MCF 10A (cell line): ENCODE results near the gene ZNF397. TPM values are rescaled to one million over a fixed set of nuclear protein-coding genes. Genes with fewer than 3 reads are reported as not detected.

Experiments used
- BruUV-seq: library from RNA; stranded (reverse); fragments of 400-500 nt; replicated peaks from 2 replicates; lab custom pipeline; 2021; lab: Mats Ljungman, UMichigan
- CTCF ChIA-PET: fragments of 300-600 bp; sonication (Branson Sonifier 250); formaldehyde crosslinking; extraction: SDS; loops from one replicate; lab custom pipeline; 2021; ENCODE audit warnings: antibody characterized with exemption, inconsistent platforms; lab: Yijun Ruan, JAX
- POLR2A ChIA-PET: fragments of 300-600, 350-650 bp; sonication (Branson Sonifier 250); formaldehyde crosslinking; extraction: SDS; loops from one replicate; lab custom pipeline; 2020; ENCODE audit warnings: antibody characterized with exemption, inconsistent platforms; lab: Yijun Ruan, JAX
- DNase-seq: peaks from one replicate; pipeline ENCODE4 v3.0.0-alpha.2; 2018; ENCODE audit not compliant: unreplicated experiment
- H3K27ac Mint-ChIP-seq: one replicate; pipeline ENCODE4 v1.8.0; 2022; ENCODE audit warnings: mild to moderate bottlenecking, low read depth, mixed read lengths; ENCODE audit not compliant: unreplicated experiment
- H3K27me3 Mint-ChIP-seq: one replicate; pipeline ENCODE4 v1.8.0; 2022; ENCODE audit warnings: mixed read lengths; ENCODE audit not compliant: insufficient read depth, unreplicated experiment
- H3K36me3 Mint-ChIP-seq: one replicate; pipeline ENCODE4 v1.8.0; 2022; ENCODE audit warnings: mild to moderate bottlenecking, moderate library complexity, mixed read lengths; ENCODE audit not compliant: insufficient read depth, unreplicated experiment
- H3K4me1 Mint-ChIP-seq: one replicate; pipeline ENCODE4 v1.8.0; 2022; ENCODE audit warnings: mixed read lengths; ENCODE audit not compliant: insufficient read depth, unreplicated experiment
- H3K4me3 Mint-ChIP-seq: one replicate; pipeline ENCODE4 v1.8.0; 2022; ENCODE audit warnings: mild to moderate bottlenecking, moderate library complexity, mixed read lengths; ENCODE audit not compliant: unreplicated experiment
- H3K9me3 Mint-ChIP-seq: one replicate; pipeline ENCODE4 v1.8.0; 2022; ENCODE audit warnings: mixed read lengths; ENCODE audit not compliant: unreplicated experiment
- intact Hi-C: fragments of 100-400 bp; cut with micrococcal nuclease; formaldehyde crosslinking; loops from 2 replicates; pipeline ENCODE4 v1.14.1; 2022
- total RNA-seq: library from RNA; stranded (reverse); gene quantifications from 2 replicates; pipeline ENCODE4 v1.2.3, GENCODE V29; 2022
- TF ChIP-seq, protein P1 (sequence below): fragments of 200-600 bp; IDR thresholded peaks from one replicate; pipeline ENCODE4 v1.8.0; 2022; ENCODE audit warnings: antibody characterized with exemption, mild to moderate bottlenecking; ENCODE audit not compliant: unreplicated experiment

ZNF397 gene
- total RNA-seq, 1 experiment from 2014 or later: 22.5 TPM

GRCh38 chr18:35283923-35284794 lies 43.3 kb downstream of the ZNF397 start:
- ChIA-PET POLR2A (interaction anchor here (0.8 kb wide), 1 partner anchor 9 kb away, joined by 3 read pairs; no protein-coding TSS in a partner anchor), CTCF (interaction anchor here (0.6 kb wide), 2 partner anchors 99 to 141 kb away, joined by 3 read pairs; no protein-coding TSS in a partner anchor)
- peaks cover 12% of the 10 kb centered on the region for H3K4me1 Mint-ChIP-seq
- no peaks in the 10 kb centered on the region for H3K27me3 Mint-ChIP-seq
- peaks cover 11% of the 10 kb centered on the region for H3K36me3 Mint-ChIP-seq
- no TSS peak for BruUV-seq
- peaks cover 12% of the 10 kb centered on the region for H3K9me3 Mint-ChIP-seq
- intact Hi-C loops: no loop called here
- no peak overlapping the region for H3K4me3 Mint-ChIP-seq
- H3K27ac Mint-ChIP-seq: no peak overlapping the region
- TF ChIP-seq, protein P1, sequence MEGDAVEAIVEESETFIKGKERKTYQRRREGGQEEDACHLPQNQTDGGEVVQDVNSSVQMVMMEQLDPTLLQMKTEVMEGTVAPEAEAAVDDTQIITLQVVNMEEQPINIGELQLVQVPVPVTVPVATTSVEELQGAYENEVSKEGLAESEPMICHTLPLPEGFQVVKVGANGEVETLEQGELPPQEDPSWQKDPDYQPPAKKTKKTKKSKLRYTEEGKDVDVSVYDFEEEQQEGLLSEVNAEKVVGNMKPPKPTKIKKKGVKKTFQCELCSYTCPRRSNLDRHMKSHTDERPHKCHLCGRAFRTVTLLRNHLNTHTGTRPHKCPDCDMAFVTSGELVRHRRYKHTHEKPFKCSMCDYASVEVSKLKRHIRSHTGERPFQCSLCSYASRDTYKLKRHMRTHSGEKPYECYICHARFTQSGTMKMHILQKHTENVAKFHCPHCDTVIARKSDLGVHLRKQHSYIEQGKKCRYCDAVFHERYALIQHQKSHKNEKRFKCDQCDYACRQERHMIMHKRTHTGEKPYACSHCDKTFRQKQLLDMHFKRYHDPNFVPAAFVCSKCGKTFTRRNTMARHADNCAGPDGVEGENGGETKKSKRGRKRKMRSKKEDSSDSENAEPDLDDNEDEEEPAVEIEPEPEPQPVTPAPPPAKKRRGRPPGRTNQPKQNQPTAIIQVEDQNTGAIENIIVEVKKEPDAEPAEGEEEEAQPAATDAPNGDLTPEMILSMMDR: no peak
- peak; percentile 0 for DNase-seq

DNA sequence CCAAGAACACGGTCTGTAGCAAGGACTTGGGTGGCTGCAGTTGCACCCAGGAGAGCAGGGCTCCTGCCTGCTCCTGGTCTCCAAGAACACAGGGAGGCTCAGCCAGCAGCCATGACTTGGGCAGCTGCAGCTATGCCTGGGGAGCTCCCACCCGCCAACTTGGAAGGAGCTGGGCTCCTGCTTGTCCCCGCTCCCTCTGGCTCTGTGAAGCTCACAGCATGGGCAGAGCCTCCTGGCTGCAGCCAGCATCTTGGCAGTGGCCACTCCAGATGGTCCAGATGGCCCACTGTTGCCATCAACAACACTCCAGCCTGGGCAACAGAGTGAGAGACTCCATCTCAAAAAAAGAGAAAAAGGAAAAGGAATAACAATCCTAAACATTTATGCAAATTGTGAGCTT lies 44.0 kb downstream of the ZNF397 start:
- H3K27me3 Mint-ChIP-seq: no peaks in the 10 kb centered on the region
- TF ChIP-seq, protein P1: no peak
- peaks cover 7% of the 10 kb centered on the region for H3K9me3 Mint-ChIP-seq
- ChIA-PET CTCF (no interaction called here), POLR2A (no interaction called here)
- H3K36me3 Mint-ChIP-seq: peaks cover 11% of the 10 kb centered on the region
- intact Hi-C loops: no loop called here
- no peak for DNase-seq
- no peak overlapping the region for H3K27ac Mint-ChIP-seq
- no peak overlapping the region for H3K4me3 Mint-ChIP-seq
- H3K4me1 Mint-ChIP-seq: peaks cover 16% of the 10 kb centered on the region
- BruUV-seq: no TSS peak

DNA sequence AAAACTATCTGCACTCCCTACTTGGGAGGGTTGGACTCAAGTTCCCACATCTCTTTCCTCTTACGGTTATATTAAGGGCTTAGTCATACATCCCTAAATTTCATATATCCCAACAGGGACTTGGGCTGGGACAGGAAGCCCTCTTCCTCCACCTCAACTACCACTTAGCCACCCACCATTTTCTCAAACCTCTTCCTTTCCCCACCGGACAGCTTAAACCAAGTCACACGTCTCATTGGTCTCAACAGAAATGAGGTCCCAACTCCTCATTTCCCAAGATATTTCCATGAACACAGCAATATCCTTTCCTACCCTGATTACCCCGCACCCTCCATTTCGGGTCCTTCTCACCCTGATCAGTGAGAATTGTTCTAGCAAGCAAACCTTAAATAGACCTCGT lies 48.5 kb downstream of the ZNF397 start:
- Mint-ChIP-seq H3K27ac (peak overlapping the region; percentile 97), H3K9me3 (no peaks in the 10 kb centered on the region), H3K4me1 (peaks cover 12% of the 10 kb centered on the region), H3K4me3 (peak overlapping the region; percentile 97), H3K36me3 (peaks cover 20% of the 10 kb centered on the region), H3K27me3 (no peaks in the 10 kb centered on the region)
- TF ChIP-seq, protein P1: no peak
- intact Hi-C loops: no loop called here
- DNase-seq: peak; percentile 0
- BruUV-seq: no TSS peak
- ChIA-PET CTCF (interaction anchor here (0.6 to 1.9 kb wide), 4 partner anchors 10 to 1537 kb away, joined by 3 to 5 read pairs (median 4); no protein-coding TSS in a partner anchor), POLR2A (interaction anchor here (0.6 to 2.7 kb wide), 20 partner anchors 9 to 782 kb away, joined by 3 to 58 read pairs (median 5); partner anchors contain the start of genes ZNF24 and ZNF397)

DNA sequence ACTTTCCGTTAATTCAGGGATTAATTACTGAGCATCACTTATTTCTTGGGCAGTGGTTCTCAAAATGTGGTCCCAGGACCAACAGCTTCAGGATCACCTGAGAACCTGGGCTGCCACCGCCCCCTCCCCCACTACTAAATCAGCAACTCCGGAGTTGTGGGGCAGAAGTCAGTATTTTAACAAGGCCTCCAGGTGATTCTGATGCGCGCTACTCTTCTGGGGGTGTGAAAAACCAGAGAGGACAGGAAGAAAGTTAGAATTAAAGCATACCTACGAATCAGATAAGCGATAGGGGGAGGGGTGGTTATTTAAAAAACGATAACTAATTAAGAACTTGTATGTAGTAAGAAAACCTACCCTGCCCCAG lies 48.9 kb downstream of the ZNF397 start:
- H3K27ac Mint-ChIP-seq: peak overlapping the region; percentile 97
- BruUV-seq: TSS peak; percentile 73
- H3K9me3 Mint-ChIP-seq: no peaks in the 10 kb centered on the region
- DNase-seq: no peak
- H3K27me3 Mint-ChIP-seq: no peaks in the 10 kb centered on the region
- H3K4me1 Mint-ChIP-seq: peaks cover 12% of the 10 kb centered on the region
- ChIA-PET POLR2A (interaction anchor here (0.6 to 2.7 kb wide), 21 partner anchors 9 to 839 kb away, joined by 3 to 58 read pairs (median 5); partner anchors contain the start of genes SLC39A6, ZNF24 and ZNF397), CTCF (interaction anchor here (1.9 kb wide), 1 partner anchor 96 kb away, joined by 5 read pairs; no protein-coding TSS in a partner anchor)
- peak overlapping the region; percentile 97 for H3K4me3 Mint-ChIP-seq
- intact Hi-C loops: loop anchor here (1.0 to 5.0 kb wide), 2 partner anchors 48 to 53 kb away; partner anchors contain the start of genes ZNF24 and ZNF397
- TF ChIP-seq, protein P1: no peak
- H3K36me3 Mint-ChIP-seq: peaks cover 22% of the 10 kb centered on the region
